ENCODE data around the gene OR14K1. TPM values are rescaled to one million over a fixed set of nuclear protein-coding genes. Genes with fewer than 3 reads are reported as not detected.
"Not testable (repeated sequence)": the region's sequence is repeated elsewhere in the genome, so short reads cannot be mapped to it uniquely, and the experiment has no call there.

Gene OR14K1
- total RNA-seq (not detected), polyA plus RNA-seq (not detected)
- long read RNA-seq, donor 1, result 0 reads
- long read RNA-seq, donor 2, result 0 reads

GRCh38 chr1:247738315-247738714, at the start of gene OR14K1:
Gene OR14K1, plus strand, starts transcription at chr1:247738615. Its CDS starts 0 bp downstream, at chr1:247738615.
- DNase-seq (no peak), ATAC-seq (no peak)
- intact Hi-C loops (cut with DNase I), result no loop called here
- H3K4me3 ChIP-seq, result no peak within 1 kb of the TSS
- no peak within 1 kb of the TSS for H3K27ac ChIP-seq
- no peaks in the 10 kb centered on the region for H3K9me3 ChIP-seq
- no peak for TF ChIP-seq CTCF (IDR thresholded peaks at IDR 0.05)
- H3K4me1 ChIP-seq, result no peaks in the 10 kb centered on the region
- H3K36me3 ChIP-seq (ENCODE audit: insufficient read depth in 1 of 2, low read depth in 1 of 2), result no peaks in the 10 kb centered on the region
- no peaks in the 10 kb centered on the region for H3K27me3 ChIP-seq (ENCODE audit: insufficient read depth in 3 of 3, low read length in 2 of 3)
- 91 to 97% (median 92%) methylated on average over 1 of the region's 1 CpG for WGBS, 3 donors

GRCh38 chr1:247701338-247701737, 37.1 kb upstream of the OR14K1 start:
- no peaks in the 10 kb centered on the region for H3K36me3 ChIP-seq (ENCODE audit: insufficient read depth in 1 of 2, low read depth in 1 of 2)
- intact Hi-C loops (cut with DNase I), result no loop called here
- 82 to 87% (median 84%) methylated on average over 1 of the region's 1 CpG for WGBS, 3 donors
- peaks cover 0 to 2% (median 0%) of the 10 kb centered on the region in 3 donors for H3K27me3 ChIP-seq (ENCODE audit: insufficient read depth in 3 of 3, low read length in 2 of 3)
- no peaks in the 10 kb centered on the region for H3K9me3 ChIP-seq
- DNase-seq, result no peak
- no peaks in the 10 kb centered on the region for H3K4me1 ChIP-seq
- TF ChIP-seq CTCF (IDR thresholded peaks at IDR 0.05), result no peak
- no peak for ATAC-seq
- no peak overlapping the region for H3K4me3 ChIP-seq
- H3K27ac ChIP-seq, result no peak overlapping the region

GRCh38 chr1:247710681-247711080, 27.7 kb upstream of the OR14K1 start:
- H3K27me3 ChIP-seq (ENCODE audit: insufficient read depth in 3 of 3, low read length in 2 of 3); DNase-seq; H3K27ac ChIP-seq; H3K9me3 ChIP-seq; H3K4me1 ChIP-seq; intact Hi-C loops (cut with DNase I); ATAC-seq; H3K36me3 ChIP-seq (ENCODE audit: insufficient read depth in 1 of 2, low read depth in 1 of 2); H3K4me3 ChIP-seq: not testable (repeated sequence)
- 87 to 97% (median 93%) methylated on average over 8 of the region's 8 CpGs for WGBS, 3 donors

- DNase-seq (no peak), ATAC-seq (no peak)
- Histone ChIP-seq H3K27me3 (ENCODE audit: insufficient read depth in 3 of 3, low read length in 2 of 3) (no peaks in the 10 kb centered on the region), H3K27ac (no peak overlapping the region), H3K4me3 (no peak overlapping the region), H3K9me3 (no peaks in the 10 kb centered on the region), H3K4me1 (no peaks in the 10 kb centered on the region), H3K36me3 (ENCODE audit: insufficient read depth in 1 of 2, low read depth in 1 of 2) (no peaks in the 10 kb centered on the region)
- intact Hi-C loops (cut with DNase I), result no loop called here
- TF ChIP-seq CTCF (IDR thresholded peaks at IDR 0.05), result no peak
- 81 to 92% (median 92%) methylated on average over 7 of the region's 7 CpGs for WGBS, 3 donors
Measured at GRCh38 chr1:247713753-247714152, 24.7 kb upstream of the OR14K1 start.

- WGBS, 3 donors, result 81 to 88% (median 85%) methylated on average over 3 of the region's 3 CpGs
- no peak for DNase-seq
- H3K27me3 ChIP-seq (ENCODE audit: insufficient read depth in 3 of 3, low read length in 2 of 3), result no peaks in the 10 kb centered on the region
- H3K9me3 ChIP-seq, result no peaks in the 10 kb centered on the region
- ATAC-seq, result no peak
- no peaks in the 10 kb centered on the region for H3K36me3 ChIP-seq (ENCODE audit: insufficient read depth in 1 of 2, low read depth in 1 of 2)
- H3K4me3 ChIP-seq, result no peak within 1 kb of the TSS
- no peak within 1 kb of the TSS for H3K27ac ChIP-seq
- TF ChIP-seq CTCF (IDR thresholded peaks at IDR 0.05), result no peak
- no peaks in the 10 kb centered on the region for H3K4me1 ChIP-seq
- intact Hi-C loops (cut with DNase I), result no loop called here
Measured at GRCh38 chr1:247716546-247716945, 21.9 kb upstream of the OR14K1 start, which contains the start of gene OR6F1. Gene OR6F1, minus strand, starts transcription at chr1:247716646. Its CDS starts 3,891 bp downstream, at chr1:247712755.
